K562 (cell line): ENCODE measurements around the gene MYO18A. TPM values are rescaled to one million over a fixed set of nuclear protein-coding genes. Genes with fewer than 3 reads are reported as not detected.

Experiments used
- ATF1 ChIP-seq, 2 experiments: fragments of 450-650 bp in 1 of 2; IDR thresholded peaks; 2 replicates each; pipeline ENCODE4 v1.6.1; 2016; ENCODE audit warnings: missing compliant biosample characterization in 1 of 2, missing genetic modification characterization in 1 of 2
- CUX1 ChIP-seq: fragments of 200-800 bp; sonication (Bioruptor generic); IDR thresholded peaks from 2 replicates; pipeline ENCODE4 v1.6.1; 2016; ENCODE audit warnings: missing genetic modification characterization, missing compliant biosample characterization
- EZH2 ChIP-seq: IDR thresholded peaks from 2 replicates; pipeline ENCODE4 v1.6.1; 2012; ENCODE audit warnings: low read depth, mild to moderate bottlenecking, inconsistent platforms, low read length, borderline replicate concordance
- FOXA3 ChIP-seq, 2 experiments: fragments of 450-650 bp in 1 of 2; sonication (generic) in 1 of 2; formaldehyde crosslinking; IDR thresholded peaks in 1 of 2; conservative IDR thresholded peaks in 1 of 2; 2 replicates each; pipeline versions ENCODE4 v1.4.0 to v1.8.0; 2020 to 2022; ENCODE audit warnings: mild to moderate bottlenecking in 2 of 2, missing genetic modification reagents in 1 of 2
- HEY1 ChIP-seq: fragments of 250-450 bp; sonication (Bioruptor Pico); IDR thresholded peaks from 2 replicates; pipeline ENCODE4 v1.5.0; 2020; ENCODE audit warnings: mild to moderate bottlenecking, moderate library complexity, borderline replicate concordance
- ILF3 ChIP-seq: fragments of 450-650 bp; IDR thresholded peaks from 2 replicates; pipeline ENCODE4 v1.6.1; 2018; ENCODE audit warnings: antibody characterized with exemption, mild to moderate bottlenecking, moderate library complexity, borderline replicate concordance
- NUFIP1 ChIP-seq: fragments of 450-650 bp; IDR thresholded peaks from 2 replicates; pipeline ENCODE4 v1.6.1; 2018; ENCODE audit not compliant: partially characterized antibody
- PHF21A ChIP-seq: fragments of 450-650 bp; IDR thresholded peaks from 2 replicates; pipeline ENCODE4 v1.6.1; 2017; ENCODE audit warnings: low read depth, borderline replicate concordance
- POU5F1 ChIP-seq: fragments of 150-350 bp; IDR thresholded peaks from 2 replicates; pipeline ENCODE4 v1.6.1; 2014; ENCODE audit warnings: borderline replicate concordance, low read length, low read depth, mild to moderate bottlenecking; ENCODE audit not compliant: partially characterized antibody
- SETDB1 ChIP-seq: IDR thresholded peaks from one replicate; pipeline ENCODE4 v1.6.1; 2012; ENCODE audit warnings: low read length, control low read depth, inconsistent platforms
- SMAD2 ChIP-seq: fragments of 150-350 bp; IDR thresholded peaks from 2 replicates; pipeline ENCODE4 v1.6.1; 2014; ENCODE audit warnings: low read depth, mild to moderate bottlenecking, low read length
- STAT6 ChIP-seq: sonication (generic); formaldehyde crosslinking; IDR thresholded peaks from 2 replicates; pipeline ENCODE4 v1.8.1; 2023; ENCODE audit warnings: mild to moderate bottlenecking, missing genetic modification reagents
- VEZF1 ChIP-seq: fragments of 200-800 bp; sonication (Bioruptor generic); IDR thresholded peaks from 2 replicates; pipeline ENCODE4 v1.6.1; 2017; ENCODE audit warnings: missing genetic modification characterization, missing compliant biosample characterization
- ZC3H8 ChIP-seq: fragments of 450-650 bp; IDR thresholded peaks from 2 replicates; pipeline ENCODE4 v1.6.1; 2017
- ZNF589 ChIP-seq: fragments of 200-800 bp; sonication (Bioruptor generic); IDR thresholded peaks from 2 replicates; pipeline ENCODE4 v1.6.1; 2016; ENCODE audit warnings: low read depth, missing genetic modification characterization, missing compliant biosample characterization
- ZNF639 ChIP-seq, 2 experiments: fragments of 200-800 bp in 1 of 2; sonication (Bioruptor generic) in 1 of 2; sonication (generic) in 1 of 2; formaldehyde crosslinking in 1 of 2; IDR thresholded peaks in 1 of 2; conservative IDR thresholded peaks in 1 of 2; 2 replicates each; pipeline versions ENCODE4 v1.5.0 to v1.6.1; 2016 to 2020; ENCODE audit warnings: missing compliant biosample characterization in 1 of 2, missing genetic modification characterization in 1 of 2, missing genetic modification reagents in 1 of 2
- ZSCAN32 ChIP-seq: fragments of 450-650 bp; formaldehyde crosslinking; IDR thresholded peaks from 2 replicates; pipeline ENCODE4 v1.4.0; 2020; ENCODE audit warnings: mild to moderate bottlenecking, moderate library complexity
- polyA plus RNA-seq, 8 experiments: library from polyadenylated mRNA; depleted of rRNA in 4 of 8; stranded (reverse) in 5 of 8; unstranded in 3 of 8; fragments of >200 nt; fragmentation: Nextera tagmentation in 2 of 8; fragmentation: Illumina TruSeq in 1 of 8; extraction: Ambion mirVana in 2 of 8; extraction: Trizol in 1 of 8; gene quantifications; 2 replicates each; pipeline versions ENCODE4 v1.2.1 to v1.2.3, GENCODE V29; 2011 to 2014; ENCODE audit warnings: inconsistent platforms in 1 of 8, missing spikeins in 1 of 8
- total RNA-seq, 7 experiments: library from RNA; depleted of rRNA in 6 of 7; stranded (reverse); fragments of >200 nt in 6 of 7; fragmentation: Illumina TruSeq in 2 of 7; extraction: Trizol in 2 of 7; gene quantifications; 2 replicates each; pipeline versions ENCODE4 v1.2.1 to v1.2.3, GENCODE V29; 2011 to 2021; ENCODE audit warnings: low replicate concordance in 1 of 7

Gene MYO18A
- total and polyA plus RNA-seq, 9 of the 15 experiments (the other 6 are each of a cell fraction or from before 2014, with no cell fraction given): 2.5 to 65.4 (median 17.1) TPM

- no peak for TF ChIP-seq STAT6 (CRISPR knock-in tag)
- no peak for TF ChIP-seq VEZF1 (CRISPR knock-in tag)
- TF ChIP-seq HEY1 (CRISPR knock-in tag): no peak
- TF ChIP-seq ATF1 (CRISPR knock-in tag; IDR thresholded peaks at IDR 0.05): no peak
- peak; percentile 15; the same call in 1 of the 2 replicates for TF ChIP-seq ATF1 (tag; IDR thresholded peaks at IDR 0.05)
- no peak for TF ChIP-seq POU5F1
- no peak for TF ChIP-seq ZSCAN32
- TF ChIP-seq NUFIP1: no peak
- no peak for TF ChIP-seq ILF3
- no peak for TF ChIP-seq SETDB1
- TF ChIP-seq ZNF639 (CRISPR knock-in tag; conservative IDR thresholded peaks at IDR 0.05 in 1 of 2, IDR thresholded peaks at IDR 0.05 in 1 of 2): no peak
- no peak for TF ChIP-seq ZNF589 (CRISPR knock-in tag)
- no peak for TF ChIP-seq FOXA3 (CRISPR knock-in tag; conservative IDR thresholded peaks at IDR 0.05 in 1 of 2, IDR thresholded peaks at IDR 0.05 in 1 of 2)
- TF ChIP-seq EZH2: no peak
- TF ChIP-seq ZC3H8: no peak
- no peak for TF ChIP-seq SMAD2
- no peak for TF ChIP-seq CUX1 (CRISPR knock-in tag)
- TF ChIP-seq PHF21A: no peak
These were observed 32.0 kb upstream of the MYO18A start (continued) for GRCh38 chr17:29212094-29212631.
